ENCODE data around the gene CORIN.
"Not testable (repeated sequence)": the region's sequence is repeated elsewhere in the genome, so short reads cannot be mapped to it uniquely, and the experiment has no call there.

Gene CORIN

GRCh38 chr4:47553329-47554125 is 284.3 kb downstream of the CORIN start:
- DNase-seq, result no peak

- DNase-seq, result no peak
Measured at GRCh38 chr4:47551682-47552081, 286.2 kb downstream of the CORIN start.

GRCh38 chr4:47550899-47551548 is 286.8 kb downstream of the CORIN start:
- no peak for DNase-seq

- DNase-seq, result not testable (repeated sequence)
Measured at GRCh38 chr4:47550357-47550756, 287.5 kb downstream of the CORIN start.
